NCI-H82 treated with DMSO at 0.1 percent for 48 hours (cell line): ENCODE results near the gene BICRAL.
"Not testable (repeated sequence)": the region's sequence is repeated elsewhere in the genome, so short reads cannot be mapped to it uniquely, and the experiment has no call there.

ENCODE experiments used
- DNase-seq: peaks from one replicate; lab custom pipeline; 2025; ENCODE audit not compliant: unreplicated experiment; lab: John Stamatoyannopoulos, UW

BICRAL gene

DNA sequence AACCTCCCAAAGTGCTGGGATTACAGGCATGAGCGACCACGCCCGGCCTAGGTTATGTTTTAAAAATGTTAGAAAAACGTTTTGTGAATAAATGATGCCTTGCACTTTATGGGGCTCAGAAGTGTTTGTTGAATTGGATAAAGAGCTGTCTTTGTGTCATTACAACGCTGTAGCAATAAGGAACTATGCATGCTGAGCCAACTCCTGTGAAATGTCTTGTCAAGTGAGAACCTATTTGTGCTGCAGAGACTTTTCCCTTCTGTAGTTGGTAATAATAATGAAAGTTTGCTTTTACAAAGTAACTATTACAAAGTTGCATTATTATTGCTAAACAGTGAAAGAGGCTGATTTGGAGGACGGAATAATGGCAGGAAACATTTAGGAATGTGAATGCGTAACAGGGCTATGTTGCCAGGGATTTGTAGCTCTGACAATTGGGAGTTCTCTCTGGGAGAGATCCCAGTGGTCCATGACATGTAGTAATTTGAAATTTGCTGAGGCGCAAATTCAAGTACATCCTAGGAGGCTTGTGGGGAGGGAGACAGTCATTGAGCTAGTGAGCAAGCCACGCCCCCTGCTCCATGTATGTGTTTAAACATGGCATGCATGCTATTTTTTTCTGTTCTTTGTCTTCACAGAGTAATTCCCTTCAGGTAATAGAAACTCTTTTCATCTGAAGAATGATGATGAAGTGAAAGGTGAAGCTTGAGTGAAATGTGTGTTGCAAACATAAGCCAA lies 16.8 kb upstream of the BICRAL start:
- no peak for DNase-seq

DNA sequence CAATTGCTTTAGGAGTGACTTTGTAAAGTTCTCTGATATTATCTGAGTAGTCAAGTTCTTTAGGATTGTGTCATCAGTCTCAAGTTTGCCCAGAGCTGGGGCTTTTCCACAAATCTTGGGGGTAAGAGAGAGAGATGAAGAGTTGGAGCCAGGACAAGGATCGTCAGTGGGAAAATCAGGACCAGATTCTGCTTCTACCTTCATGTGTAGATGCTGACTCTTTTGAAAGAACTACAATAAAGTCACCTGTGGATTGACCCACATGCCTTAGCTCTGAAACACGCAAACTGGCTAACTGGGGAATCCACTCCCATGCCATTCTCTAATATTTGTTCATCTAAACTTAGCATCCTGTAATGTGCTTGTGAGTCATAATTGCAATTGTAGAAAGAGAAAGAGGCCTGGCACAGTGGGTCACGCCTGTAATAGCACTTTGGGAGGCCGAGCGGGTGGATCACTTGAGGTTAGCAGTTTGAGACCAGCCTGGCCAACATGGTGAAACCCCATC lies 15.6 kb upstream of the BICRAL start:
- DNase-seq, result no peak

DNA sequence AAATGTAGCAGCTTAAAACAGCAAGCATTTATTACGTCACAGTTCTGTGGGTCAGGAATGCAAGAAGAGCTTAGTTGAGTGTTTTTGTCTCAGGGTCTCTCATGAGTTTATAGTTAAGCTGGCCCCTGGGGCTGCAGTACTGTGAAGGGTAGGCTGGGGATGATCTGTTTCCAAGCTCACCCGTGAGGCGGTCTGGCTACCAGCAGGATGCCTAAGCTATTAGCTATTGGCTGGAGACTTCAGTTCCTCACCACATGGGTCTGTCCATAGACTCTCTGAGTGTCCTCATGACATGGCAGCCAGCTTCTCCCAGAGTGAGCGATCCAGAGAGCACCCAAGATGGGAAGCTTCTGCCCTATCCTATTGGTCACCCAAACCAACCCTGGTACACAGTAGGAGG lies 12.8 kb upstream of the BICRAL start:
- no peak for DNase-seq

DNA sequence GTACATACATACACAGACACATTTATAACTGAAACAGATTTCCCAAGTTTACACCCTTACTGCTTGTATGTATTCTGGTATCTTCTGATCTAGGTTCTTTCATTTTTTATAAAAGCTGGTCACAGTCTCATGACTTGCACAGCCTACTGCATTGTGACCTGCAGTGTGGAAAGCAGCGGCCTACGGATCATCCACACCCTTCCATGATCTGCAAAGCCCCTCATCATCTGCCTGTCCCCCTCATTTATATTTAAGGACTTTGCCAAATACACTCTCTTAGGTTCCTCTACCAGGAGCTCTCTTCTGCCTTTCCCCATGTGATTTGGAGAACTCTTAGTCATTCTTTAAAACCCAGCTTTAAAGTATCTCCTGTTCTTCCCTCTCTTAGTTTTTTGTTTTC lies 12.0 kb upstream of the BICRAL start:
- DNase-seq, result no peak

DNA sequence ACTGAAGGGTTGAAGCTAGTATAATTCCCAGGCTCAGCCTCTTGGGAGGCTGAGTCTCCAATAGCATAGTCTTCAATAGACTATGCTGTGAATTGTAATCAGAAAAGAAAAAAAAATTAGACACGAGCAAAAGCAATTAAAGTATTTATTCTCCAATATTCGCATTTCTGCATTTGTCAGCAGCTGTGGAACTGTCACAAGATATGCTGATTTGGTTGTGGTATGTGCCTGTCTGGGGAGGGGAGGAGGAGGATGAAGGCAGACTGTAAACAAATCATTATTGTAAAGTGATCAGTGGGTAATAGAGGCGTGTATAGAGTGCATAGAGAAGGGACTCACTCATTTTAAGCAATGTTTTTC lies 10.1 kb upstream of the BICRAL start:
- DNase-seq, result no peak

DNA sequence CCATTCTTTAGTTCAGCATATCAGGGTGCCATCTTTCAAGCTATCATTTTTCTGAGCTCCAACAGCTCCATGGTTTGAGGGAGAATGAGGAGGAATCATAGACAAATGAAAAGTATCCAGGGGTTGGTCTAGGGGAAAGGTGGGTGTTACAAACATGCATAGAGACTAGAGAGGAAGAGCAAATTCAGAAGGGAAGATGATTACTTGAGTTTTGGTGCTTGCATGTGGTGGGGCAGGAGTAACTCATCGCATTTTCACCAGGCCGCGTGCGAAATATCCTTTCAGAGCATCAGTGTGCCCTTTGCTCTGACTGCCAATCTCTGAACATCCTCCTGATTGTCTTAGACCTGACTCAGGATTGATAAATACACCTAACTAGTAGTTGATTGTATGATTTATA lies 7.7 kb upstream of the BICRAL start:
- no peak for DNase-seq

DNA sequence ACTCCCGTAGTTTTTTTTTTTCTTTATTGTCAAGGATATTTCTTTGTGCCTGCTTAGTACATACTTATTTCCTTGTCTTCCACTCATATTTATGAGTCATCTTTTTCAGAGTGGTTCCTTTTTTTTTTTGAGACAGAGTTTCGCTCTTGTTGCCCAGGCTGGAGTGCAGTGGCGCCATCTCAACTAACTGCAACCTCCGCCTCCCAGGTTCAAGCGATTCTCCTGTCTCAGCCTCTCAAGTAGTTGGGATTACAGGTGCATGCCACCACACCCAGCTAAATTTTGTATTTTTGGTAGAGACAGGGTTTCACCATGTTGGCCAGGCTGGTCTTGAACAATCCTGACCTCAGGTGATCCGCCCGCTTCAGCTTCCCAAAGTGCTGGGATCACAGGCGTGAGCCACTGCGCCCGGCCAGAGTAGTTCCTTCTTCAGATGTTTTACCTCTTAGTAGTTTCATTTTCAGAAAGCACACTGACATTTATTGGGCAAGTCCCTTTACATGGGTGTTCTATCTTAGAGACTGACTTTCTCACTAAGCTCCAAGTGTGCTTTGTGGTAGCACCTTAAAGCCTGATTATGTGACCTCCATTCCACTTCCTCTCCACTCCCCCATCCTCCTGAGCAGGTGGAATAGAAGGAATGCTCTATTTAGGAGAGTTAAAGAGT lies 6.9 kb upstream of the BICRAL start:
- not testable (repeated sequence) for DNase-seq

DNA sequence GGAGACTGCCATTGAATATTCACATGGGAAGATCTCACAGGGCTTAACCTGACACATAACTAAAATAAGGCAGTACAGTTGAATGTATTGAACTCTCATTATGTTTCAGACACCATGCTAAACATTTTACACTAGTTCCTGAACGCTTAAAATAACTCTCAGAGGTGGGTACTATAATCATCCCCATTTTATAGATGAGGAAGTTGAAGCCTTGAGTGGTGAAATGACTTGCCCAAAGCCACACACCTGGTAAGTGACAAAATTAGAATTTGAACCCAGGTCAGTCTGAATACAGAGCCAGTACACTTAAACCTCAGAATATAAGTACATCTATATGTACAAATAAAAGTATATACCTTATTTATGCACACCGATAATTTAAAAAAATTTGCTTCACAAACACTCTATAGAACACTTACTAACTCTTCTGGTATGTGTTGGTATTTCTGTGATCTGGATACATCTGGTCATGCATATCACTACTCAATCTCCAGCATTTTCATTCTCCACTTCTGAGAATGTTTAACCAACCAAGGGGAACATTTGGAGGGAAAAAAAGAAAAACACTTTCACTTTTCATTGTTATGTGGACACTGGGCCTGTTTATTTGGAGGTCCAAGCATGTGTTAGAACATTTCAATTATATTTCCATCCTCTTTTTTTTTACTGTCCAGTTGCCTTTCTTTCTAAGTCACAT lies 4.6 kb upstream of the BICRAL start:
- no peak for DNase-seq

DNA sequence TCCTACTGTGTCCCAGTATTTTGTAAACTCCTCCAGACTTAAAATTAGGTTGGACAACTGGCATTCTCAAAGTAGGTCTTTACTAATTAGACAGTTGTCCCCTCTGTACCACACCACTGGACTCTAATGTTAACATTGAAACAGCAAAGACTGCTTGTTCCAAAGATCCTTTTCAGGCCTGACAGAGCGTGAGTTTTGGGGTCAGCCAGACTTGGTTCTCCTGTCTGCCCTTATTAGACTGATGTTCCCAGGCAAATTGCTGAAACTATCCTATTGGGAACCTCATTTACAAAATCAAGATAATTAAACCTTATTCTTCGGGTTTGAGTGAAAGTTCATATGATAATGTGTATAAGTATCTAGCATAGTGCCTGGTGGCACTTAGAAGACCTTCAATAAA lies 3.7 kb upstream of the BICRAL start:
- DNase-seq, result no peak

DNA sequence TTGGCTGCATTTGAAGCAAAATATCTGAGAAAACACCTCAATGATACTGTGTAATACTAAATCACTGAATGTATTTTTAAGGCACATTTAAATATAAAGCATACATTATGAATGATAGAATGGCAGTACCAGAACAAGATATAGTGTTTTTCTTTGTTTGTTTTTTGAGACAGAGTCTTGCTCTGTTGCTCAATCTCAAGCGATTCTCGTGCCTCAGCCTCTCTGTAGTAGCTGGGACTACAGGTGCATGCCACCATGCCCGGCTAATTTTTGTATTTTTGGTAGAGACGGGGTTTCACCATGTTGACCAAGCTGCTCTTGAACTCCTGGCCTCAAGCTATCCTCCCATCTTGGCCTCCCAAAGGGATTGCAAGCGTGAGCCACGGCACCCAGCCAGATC lies 2.3 kb upstream of the BICRAL start:
- no peak for DNase-seq

DNA sequence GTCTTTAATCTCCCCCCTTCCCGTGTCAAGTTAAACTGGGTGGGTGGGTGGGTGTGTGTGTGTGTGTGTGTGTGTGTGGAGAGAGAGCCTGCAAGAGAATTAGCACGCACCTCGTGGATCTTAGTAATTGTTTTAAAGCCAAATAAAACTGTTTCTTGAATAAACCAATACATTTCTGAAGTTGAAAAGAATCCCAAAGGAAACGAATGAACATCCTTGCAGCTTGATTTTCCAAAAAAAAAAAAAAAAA lies 381 bp upstream of the BICRAL start:
- no peak for DNase-seq

DNA sequence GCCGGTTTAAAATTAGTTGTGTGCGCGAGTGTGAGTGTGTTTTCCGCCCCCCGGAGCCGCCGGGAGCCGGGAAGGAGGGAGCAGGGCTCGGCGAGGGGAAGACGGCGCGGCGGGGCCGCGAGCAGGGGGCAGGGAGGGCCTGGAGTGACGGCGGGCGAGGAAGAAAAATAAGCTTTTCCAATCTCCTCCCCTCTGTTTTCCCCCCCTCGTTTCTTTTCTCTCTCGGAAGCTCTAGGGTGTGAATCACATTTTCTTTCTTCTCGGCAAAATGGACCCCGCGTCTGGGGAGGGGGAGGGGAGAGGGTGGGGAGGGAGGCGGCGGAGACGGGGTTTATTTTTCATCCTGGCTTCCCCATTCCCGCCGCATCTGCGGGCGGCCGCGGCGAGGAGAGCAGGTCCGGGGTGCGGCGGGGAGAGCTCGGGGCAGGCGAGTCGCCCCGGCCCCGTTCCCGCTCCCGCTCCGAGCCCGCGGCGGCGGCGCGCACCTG lies 881 bp downstream of the BICRAL start:
- peak; percentile 67 for DNase-seq

DNA sequence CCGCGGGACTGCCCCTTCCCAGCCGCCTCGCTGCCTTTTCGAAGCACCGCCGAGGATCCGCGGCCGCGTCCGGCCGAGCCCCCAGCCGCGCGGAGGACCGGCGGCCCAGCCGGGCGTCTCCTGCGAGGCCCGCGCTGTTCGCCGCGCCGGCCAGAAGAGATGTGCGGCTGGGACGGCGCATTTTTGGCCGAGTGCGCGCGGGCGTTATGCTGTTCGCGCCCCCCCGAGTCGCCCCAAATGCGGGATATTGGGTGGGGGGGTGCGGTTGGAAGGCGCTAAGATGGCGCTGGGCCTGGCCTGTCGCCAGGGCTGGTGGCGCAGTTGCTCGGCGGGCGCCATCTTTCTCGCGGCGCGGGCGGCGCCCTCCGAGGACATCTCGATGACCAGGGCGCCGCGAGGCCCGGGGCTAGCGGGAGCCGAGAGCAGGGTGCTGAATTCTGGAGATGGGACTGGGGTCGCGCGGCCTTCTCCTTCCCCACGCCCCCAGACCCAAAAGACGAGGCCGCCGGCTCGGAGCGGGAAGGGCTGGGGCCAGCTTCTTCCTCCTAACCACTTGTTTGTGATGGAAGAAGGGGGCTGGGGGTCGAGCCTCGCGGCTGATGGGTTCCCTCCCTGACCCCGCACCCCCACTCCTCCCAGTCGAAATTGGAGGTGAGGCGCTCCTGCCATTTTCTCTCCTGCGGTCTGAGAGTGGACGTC lies 1.5 kb downstream of the BICRAL start:
- no peak for DNase-seq

DNA sequence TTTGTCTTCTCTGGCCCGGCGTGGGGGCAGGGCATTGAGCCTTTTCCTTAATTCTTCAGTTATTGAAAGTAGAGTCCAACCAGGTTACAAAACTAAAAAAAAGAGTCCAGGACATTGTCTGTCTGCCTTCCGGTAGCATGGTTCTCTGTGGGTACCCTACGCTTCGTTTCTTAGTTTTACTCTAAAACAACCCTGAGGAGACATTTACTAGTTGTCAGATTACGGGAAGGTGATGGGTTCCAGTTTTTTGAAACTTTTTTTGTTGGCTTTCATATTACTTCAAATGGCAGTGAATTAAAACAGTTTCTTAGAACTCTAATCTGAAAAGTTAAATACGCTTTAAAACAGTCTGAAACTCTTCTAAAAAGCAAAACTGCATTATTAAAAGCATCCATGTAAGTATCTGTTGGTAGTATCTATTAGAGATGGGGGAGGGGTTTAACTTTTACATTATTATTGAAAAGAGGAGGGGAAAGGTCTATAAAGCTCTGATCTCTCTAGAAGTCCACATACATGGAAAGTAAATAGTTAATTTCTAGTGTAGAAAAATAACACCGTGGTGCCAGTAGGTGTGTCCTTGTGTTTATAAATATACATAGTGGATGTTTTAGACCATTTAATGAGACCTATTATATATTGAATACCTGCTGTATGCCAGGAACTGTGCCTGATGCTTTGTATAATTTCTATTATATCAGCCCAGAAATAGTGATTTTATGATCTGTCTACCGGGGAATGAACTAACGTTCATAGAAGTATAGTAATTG lies 2.2 kb downstream of the BICRAL start:
- DNase-seq, result peak; percentile 35

DNA sequence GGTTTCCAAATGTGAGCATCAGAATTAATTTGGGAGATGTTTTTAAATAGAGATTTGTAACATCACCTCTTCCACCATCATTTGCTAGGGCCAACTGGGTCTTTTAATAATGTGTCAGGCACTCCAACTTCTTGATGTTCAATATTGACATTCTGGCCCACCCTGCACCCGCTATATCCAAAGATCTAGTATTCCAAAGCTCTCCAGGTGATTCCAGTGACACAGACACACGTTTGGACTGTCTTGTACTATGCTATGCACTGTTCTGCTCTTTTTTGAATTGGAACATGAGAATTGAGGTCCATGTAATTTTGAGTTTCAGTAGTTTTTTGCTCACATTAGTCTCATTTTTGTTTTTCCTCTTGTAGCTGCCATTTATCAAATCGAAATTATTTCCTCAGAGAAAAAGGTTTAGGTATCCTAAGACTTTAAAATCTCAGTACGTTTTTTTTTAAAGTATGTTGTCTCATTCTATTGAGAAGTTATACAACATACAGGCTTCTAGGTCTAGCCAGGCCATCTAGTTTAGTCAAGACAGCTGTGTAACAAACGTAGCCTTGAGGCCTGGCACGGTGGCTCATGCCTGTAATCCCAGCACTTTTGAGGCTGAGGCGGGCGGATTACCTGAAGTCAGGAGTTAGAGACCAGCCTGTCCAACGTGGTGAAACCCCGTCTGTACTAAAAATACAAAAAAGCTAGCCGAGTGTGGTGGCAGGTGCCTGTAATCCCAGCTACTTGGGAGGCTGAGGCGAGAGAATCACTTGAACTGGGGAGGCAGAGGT lies 3.1 kb downstream of the BICRAL start:
- no peak for DNase-seq

DNA sequence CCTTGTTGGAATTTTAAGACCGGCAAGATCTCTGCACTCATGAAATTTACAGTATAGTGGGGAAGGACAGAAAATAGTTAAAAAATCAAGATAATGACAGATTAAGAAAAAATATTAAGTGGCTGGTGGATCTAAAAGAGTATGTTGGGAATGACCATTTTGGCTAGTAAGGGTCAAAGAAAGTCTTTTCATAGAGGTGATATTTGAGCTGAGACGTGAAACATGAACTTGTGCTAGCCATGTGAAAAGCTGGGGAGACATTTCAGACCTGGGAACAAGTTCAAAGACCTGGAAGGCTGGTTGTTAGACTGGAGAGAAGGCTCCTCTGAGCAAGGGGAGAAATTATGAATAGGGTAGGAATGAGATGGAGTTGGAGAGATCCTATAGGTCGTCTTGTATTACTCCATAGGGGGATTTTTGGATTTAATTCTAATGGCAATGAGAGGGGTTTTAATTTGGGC lies 4.7 kb downstream of the BICRAL start:
- DNase-seq, result no peak

DNA sequence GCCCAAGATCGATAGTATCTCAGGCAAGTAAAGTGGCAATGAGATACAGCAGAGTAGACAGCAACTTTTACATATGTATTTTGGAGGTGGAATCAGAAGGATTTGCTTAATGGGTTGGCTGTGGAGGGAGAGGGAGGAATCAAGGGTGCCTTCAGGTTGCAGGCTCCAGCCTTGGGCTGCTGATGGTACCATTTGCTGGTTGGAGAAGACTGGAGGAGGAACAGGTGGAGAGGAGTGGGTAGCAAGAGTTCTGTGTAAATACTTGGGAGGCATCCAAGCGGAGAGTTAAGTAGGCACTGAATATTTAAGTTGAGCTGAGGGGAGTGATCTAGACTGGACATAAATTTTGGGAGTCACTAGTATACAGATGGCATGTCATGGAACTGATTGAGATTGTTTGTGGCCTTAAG lies 5.2 kb downstream of the BICRAL start:
- DNase-seq, result peak; percentile 34

DNA sequence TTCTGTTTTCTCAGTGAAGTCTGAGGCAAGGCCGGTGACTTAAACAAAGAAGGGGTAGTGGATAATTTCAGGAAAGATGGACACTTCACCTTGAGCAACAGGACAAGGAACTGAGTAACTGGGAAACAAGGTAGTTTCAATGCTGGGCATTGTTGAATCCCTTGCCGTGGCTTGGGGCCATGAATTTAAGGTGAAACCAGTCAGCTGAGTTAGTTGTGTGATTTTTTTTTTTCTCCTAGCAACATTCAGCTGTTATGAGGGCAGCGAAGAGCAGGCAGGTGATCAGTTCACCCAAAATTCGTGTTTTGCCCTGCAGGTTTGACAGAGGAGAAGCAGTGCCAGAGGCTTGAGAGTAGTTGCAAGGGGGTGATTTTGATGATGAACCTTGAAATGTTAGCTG lies 6.8 kb downstream of the BICRAL start:
- DNase-seq, result no peak

DNA sequence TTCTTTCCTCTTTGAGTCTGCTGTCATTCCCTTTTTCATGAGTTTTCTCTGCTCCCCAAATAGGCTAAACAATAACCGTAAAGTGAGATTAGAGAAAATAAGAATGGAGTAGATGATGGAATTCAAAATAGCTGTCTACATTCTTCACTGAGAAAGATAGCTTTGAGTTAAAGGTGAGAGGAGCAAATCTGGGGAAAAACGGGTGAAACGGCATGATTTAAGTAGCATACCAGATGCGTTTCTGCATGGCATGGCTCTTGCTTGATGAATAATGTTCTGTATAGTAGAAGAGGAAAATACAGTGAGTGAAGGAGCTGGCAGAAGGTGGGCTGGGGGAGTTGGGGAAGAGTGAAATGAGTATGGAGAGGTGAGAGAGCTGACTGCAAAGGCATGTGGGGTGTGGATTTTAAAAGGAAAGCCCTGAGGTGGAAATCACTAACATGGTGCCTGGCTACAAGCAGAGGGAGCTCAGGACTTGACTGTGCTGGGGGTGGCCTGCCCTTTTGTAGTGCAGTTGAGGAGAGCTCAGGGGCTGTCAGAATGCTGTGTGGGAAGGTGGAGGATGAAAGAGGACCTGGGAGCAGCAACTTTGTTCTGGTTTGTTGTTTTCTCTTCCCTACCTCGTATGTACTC lies 8.8 kb downstream of the BICRAL start:
- DNase-seq, result no peak
